Measurements from ENCODE around the gene PREP.

PREP gene

DNA sequence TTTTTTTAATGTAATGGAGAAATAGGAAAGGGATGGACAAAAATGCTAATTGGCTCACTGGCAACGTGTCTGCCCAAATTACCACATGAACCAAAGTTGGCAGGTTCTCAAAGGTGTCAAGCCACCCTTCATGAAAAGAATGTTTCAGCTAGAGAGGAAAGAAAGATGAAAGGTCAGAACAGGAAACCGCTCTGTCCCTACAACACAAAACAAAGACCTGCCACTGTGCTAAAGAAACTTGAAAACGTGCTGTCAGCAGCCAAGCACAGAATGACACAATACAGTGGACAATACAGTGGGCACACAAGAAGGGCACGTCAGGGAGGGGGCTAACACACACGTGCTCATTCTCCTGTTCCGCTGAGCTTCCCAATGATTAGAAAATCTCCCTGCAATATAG, 4.9 kb downstream of the PREP start:
- no peak for DNase-seq (ENCODE audit: low read depth)

DNA sequence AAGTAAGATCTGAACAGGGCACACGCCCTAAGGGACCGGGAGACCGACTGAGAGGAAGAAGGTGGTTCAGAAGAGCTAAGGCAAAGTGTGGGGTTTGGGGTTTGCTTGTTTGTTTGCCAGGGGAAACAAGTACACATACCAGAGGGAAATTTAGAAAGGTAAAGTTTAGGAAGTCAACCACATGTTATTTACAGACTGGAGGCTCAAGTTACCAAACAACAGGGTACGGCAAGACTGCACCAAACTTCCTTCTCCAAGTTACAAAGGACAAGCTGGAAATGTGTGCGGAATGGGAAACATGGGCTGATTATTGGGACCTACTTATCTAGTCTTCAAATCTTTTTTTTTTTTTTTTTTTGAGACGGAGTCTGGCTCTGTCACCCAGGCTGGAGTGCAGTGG, 11.2 kb downstream of the PREP start:
- no peak for DNase-seq (ENCODE audit: low read depth)

DNA sequence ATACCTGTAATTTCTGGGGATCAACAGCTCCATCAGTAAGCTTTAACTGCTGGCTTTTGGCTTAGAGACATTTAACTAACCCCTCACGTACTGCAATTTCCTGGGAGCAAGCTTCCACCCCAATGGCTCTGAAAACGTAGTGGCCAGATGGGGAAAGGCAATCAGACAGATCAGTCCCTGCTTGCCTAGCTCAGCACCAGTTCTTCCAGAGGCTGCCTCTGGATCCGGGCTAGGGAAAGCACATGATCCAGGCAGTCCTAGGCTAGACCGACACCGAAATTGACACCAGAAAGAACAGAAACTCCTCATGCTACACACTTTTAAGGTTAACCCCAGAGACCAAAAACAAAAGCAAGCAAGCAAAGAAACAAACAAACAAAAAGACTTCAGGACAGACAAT, 13.3 kb downstream of the PREP start:
- DNase-seq (ENCODE audit: low read depth), result no peak

DNA sequence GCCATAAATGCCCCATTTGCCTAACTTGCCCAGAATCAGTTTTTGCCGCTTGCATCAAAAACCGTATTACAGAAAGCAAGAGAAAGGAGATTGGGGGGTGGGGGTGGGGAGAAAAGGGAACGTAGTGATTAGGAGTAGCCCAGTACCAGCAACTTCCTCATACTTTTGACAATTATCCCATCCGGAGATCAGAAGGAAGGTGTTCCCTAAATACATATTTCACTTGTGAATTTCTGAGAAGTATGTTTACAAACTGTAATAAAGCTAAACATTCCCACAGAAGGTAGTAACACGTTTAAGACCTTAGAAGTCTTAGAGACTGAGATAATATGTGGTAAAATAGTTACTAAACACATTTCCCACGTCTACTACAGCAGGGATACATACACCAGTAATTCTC, 14.5 kb downstream of the PREP start:
- DNase-seq (ENCODE audit: low read depth), result no peak

DNA sequence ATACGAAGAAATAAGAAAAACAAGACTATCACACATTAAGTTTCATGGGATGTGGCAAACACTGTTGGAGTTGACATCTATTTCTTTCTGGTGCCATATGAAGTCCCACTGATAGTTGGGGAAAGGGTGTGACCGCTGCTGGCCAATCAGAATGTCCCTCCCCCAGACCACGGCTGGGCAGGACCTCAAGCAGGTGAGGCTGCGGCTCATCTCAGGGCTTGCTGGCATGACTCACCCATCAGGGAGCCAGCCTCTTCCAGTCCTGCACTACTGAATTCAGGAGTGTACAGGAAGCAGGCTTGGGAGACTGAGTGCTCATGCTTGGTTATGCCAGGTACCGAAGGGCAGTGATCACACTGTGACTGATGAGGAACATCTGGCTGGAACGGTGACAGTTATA, 18.9 kb downstream of the PREP start:
- DNase-seq (ENCODE audit: low read depth), result no peak

DNA sequence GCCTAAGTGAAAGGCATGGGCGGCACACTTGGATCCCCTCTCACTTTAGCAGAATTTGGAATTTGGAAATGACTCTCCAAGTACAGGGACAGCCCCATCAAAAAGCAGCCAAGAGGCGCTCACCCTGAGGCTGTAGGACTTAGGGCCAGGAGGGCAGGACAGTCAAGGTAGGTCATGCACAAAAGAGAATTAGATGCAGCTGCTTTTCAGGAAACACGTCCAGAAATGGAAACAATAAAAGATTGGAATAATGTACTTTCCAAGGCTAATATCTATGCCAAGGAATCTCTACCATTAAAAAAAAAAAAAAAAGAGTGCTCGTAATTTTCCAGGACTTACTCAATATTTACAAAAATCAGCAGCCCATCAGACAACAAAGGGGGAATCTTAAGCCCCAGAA, 19.9 kb downstream of the PREP start:
- DNase-seq (ENCODE audit: low read depth), result no peak

DNA sequence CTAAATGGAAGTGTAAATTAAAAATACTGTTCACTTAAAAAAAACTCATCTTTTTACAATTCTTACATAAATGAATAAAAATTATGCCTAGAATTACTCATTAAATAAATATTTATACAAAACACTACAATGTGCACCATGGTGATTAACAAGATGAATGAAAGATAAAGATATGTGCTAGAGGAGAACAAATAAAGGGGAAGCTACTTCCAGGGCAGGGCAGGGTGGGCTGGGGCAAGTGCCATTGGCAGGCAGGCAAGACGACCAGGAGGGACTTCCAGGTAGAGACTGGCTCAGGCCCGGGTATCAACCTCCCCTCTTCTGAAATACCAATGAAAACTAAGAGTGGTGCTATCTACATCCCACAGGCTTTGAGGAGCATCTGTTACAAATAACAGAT, 20.4 kb downstream of the PREP start:
- DNase-seq (ENCODE audit: low read depth), result no peak

DNA sequence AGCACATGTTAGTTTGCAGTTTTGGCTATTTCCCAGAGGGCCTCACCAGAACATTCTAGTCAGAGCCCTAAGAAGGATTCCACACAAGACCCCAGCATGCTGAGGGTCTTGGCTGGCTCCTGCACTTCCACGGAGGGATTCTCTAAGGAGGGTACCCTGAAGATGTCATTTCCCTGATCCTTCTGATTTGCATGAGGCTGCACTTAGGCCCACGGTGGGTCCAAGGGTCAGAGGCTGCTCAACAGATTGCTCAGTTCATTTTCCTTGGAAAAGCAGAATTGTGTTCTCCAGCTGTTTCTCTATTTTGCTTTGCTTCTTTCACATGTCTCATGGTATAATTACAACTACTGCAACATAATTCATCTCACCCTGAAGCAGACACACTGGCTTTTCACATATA, 22.2 kb downstream of the PREP start:
- no peak for DNase-seq (ENCODE audit: low read depth)

GRCh38 chr6:105375797-105376196, 27.1 kb downstream of the PREP start:
- no peak for DNase-seq (ENCODE audit: low read depth)

- no peak for DNase-seq (ENCODE audit: low read depth)
Observed at GRCh38 chr6:105374010-105374420, 28.9 kb downstream of the PREP start.

DNA sequence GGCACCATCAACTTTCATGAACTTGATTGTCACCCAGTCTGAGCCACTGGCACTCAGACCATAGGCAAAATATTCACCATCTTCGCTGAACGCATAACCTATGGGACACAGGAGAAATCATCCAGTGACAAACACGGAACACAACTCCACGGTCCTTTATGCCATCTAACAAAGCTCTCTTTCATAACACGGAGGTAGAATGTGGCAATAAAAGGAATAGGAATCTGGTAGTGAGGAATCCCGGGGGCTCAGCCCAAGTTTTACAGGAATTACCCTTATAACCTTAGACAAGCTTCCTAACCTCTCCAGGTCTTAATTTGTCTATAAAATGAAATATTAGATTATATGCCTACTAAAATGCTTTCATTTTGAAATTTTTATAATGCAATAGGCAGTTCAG, 29.4 kb downstream of the PREP start:
- DNase-seq (ENCODE audit: low read depth), result no peak

DNA sequence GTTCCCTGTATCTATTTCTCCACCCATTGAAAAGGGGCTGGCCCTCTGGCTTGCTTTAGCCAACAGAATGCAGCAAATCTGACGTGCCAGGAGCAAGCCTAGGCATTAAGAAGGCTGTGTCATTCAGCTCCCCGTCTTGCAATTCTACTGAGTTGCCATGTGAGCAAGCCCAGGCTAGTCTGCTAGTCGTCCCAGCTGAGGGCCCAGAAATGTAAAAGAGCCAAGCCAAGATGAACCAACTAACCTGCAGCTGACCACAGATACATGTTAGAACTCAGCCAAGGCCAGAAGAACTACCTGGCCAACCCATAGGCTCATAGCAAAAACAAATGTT, 30.1 kb downstream of the PREP start:
- DNase-seq (ENCODE audit: low read depth), result no peak

DNA sequence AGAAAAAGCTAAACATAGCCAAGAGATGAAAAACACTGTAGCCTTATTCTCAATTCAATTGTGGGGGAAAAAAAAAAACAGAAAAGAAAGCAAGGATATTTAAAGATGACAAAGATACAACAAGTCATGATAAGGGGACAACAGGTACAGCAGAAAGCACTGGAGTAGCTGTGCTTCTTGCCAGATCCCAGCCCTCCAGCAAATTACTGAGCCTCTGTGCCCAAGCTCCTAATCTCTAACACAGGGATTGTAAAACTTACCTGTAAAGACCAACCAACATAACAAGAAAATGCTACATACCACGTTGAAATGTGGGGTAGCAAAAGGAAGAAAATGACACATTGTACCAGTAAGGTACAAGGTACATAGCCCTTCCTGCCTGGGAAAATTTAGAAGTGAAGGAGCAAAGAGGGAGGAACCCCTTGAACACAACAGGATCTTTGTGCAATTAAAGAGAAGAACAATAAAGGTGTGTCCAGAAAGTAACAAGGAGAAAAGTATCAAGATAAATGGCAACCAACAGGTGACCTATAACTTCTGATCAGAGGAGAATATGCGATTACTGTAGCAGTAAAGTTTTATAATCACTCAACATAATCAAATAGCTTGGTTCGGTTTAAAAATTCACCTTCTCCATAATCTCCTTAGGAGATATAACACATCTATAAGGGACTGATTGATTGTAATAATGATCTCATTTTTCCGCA, 30.6 kb downstream of the PREP start:
- DNase-seq (ENCODE audit: low read depth), result no peak

- DNase-seq (ENCODE audit: low read depth), result no peak
Observed at GRCh38 chr6:105370351-105370750, 32.5 kb downstream of the PREP start.

GRCh38 chr6:105369145-105369544, 33.7 kb downstream of the PREP start:
- DNase-seq (ENCODE audit: low read depth), result no peak

DNA sequence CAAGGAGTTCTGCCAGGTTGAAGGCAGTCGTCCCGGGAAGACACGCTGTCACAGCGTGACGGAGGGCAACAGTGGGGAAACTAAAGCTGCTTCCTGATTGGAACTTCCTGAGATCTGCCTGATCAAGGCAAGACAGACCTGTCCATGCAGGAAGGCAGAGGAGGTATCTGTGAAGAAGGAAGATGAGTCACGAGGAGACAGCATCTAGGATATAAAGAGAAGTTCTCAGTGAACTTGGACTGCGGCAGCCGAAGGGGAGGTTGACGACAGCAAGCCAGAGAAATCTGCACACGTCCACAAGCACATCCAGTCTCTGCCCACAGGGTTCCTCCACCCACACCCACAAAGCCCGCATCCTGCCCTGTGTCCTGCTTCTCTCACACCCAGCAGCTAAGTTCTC, 38.6 kb downstream of the PREP start:
- DNase-seq (ENCODE audit: low read depth), result no peak

GRCh38 chr6:105363100-105363754, 39.7 kb downstream of the PREP start:
- DNase-seq (ENCODE audit: low read depth), result no peak

GRCh38 chr6:105359419-105360370, 43.2 kb downstream of the PREP start:
- DNase-seq (ENCODE audit: low read depth), result no peak

GRCh38 chr6:105357165-105357564, 45.7 kb downstream of the PREP start:
- no peak for DNase-seq (ENCODE audit: low read depth)

- DNase-seq (ENCODE audit: low read depth), result no peak
Observed at GRCh38 chr6:105352037-105352617, 50.8 kb downstream of the PREP start.

DNA sequence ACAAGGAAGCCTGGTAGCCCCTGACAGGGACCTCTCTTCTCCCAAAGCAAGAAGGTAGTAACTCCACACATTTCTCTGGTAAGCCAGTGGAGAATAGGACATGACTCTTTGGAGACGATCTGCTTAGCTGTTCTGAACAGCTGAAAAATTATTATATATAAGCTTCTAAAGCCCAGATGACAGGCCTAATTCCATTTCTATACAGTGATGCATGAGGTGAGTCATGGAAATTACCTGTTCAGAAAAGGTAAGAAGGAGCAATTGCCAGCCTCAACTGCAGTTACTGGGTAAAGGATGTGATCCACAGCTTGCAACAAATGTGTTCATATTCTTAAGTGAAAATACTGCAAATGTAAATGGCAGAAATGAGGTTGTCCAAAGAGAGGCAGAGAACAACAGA, 54.0 kb downstream of the PREP start:
- DNase-seq (ENCODE audit: low read depth), result no peak

DNA sequence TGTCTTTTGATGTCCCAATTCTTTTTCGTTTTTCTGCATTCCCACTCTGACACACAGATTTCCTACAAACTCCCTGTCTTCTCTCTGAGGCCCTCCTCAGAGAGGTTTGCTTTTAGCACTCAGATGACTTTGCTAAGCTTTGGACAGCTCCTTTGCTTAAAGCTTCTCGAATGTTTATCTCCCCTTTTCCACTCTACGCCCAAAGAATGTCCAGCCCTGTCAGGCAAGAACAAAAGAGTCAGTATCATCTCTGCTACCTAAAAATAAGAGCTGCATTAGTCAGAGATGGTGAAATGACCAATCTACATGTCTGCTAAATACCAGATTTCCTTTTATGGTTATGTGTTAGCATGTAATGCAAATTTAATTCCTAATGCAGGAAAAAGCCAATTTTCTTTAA, 56.8 kb downstream of the PREP start:
- no peak for DNase-seq (ENCODE audit: low read depth)

- DNase-seq (ENCODE audit: low read depth), result no peak
Observed at GRCh38 chr6:105345506-105345905, 57.4 kb downstream of the PREP start.
